ENCODE data around the gene APMAP.

DNA sequence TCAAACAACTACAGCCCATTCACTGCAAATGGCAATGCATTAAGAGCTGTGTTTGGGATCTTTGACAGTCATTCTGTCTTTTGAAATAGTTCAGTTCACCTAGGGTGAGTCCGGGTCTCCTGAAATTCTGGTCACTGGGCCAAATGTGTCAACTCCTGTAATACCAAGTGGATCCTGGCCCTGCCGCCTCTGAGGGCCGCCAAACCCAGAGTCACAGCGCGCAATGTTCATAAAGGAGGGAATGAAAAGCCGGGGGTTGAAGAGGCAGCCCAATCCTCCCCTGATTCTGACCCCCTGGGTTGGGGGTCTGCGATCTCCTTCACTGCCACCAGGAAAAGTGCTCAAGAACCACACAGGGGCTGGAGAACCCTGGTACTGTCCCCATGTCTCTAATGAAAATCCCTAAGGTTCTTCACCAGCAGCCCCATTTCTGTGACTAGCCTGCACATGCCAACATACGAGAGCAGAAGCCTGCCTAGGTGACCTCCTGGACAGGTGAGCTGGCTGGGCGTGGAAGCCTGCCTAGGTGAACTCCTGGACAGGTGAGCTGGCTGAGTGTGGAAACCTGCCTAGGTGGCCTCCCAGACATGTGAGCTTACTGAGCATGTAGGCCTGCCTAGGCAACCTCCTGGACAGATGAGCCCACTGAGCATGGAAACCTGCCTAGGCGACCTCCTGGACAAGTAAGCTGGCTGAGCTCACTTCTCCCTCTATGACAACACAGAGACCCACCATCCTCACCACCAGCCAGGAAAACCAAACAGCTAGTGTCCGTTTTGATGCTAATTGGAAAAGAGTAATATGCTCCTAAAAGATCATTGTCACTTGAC, 16.1 kb upstream of the APMAP start:
- TF ChIP-seq, protein P1, sequence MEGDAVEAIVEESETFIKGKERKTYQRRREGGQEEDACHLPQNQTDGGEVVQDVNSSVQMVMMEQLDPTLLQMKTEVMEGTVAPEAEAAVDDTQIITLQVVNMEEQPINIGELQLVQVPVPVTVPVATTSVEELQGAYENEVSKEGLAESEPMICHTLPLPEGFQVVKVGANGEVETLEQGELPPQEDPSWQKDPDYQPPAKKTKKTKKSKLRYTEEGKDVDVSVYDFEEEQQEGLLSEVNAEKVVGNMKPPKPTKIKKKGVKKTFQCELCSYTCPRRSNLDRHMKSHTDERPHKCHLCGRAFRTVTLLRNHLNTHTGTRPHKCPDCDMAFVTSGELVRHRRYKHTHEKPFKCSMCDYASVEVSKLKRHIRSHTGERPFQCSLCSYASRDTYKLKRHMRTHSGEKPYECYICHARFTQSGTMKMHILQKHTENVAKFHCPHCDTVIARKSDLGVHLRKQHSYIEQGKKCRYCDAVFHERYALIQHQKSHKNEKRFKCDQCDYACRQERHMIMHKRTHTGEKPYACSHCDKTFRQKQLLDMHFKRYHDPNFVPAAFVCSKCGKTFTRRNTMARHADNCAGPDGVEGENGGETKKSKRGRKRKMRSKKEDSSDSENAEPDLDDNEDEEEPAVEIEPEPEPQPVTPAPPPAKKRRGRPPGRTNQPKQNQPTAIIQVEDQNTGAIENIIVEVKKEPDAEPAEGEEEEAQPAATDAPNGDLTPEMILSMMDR (IDR thresholded peaks at IDR 0.05), result no peak
- TF ChIP-seq POLR2A (IDR thresholded peaks at IDR 0.05) (no peak), POLR2AphosphoS5 (IDR thresholded peaks at IDR 0.05) (no peak)
